ENCODE results near the gene LENG9.

GRCh38 chr19:54431255-54431838 lies 32.2 kb downstream of the LENG9 start:
- TF ChIP-seq CTCF (IDR thresholded peaks at IDR 0.05), result no peak
- TF ChIP-seq POLR2A (IDR thresholded peaks at IDR 0.05; ENCODE audit: low read depth), result no peak
- TF ChIP-seq POLR2AphosphoS5 (IDR thresholded peaks at IDR 0.05), result no peak
- no peak for TF ChIP-seq EP300 (IDR thresholded peaks at IDR 0.05)

Measured in esophagus muscularis mucosa (tissue), 4 donors.